OCI-LY3 (cell line): ENCODE results near the gene LARGE1.

Experiments
- H2AFZ ChIP-seq: fragments of 200-600, 300-600 bp; shearing (Covaris generic); 2 replicates; pipeline ENCODE4 v1.6.0; 2014; ENCODE audit warnings: antibody characterized with exemption, low read depth, low read length
- H3K27ac ChIP-seq: fragments of 200-600, 300-600 bp; sonication (generic); 2 replicates; pipeline ENCODE4 v1.5.1; 2014; ENCODE audit warnings: mild to moderate bottlenecking, low read length, moderate library complexity, mixed read lengths
- H3K27me3 ChIP-seq: fragments of 200-600, 300-600 bp; sonication (generic); 2 replicates; pipeline ENCODE4 v1.6.1; 2014; ENCODE audit warnings: low read depth, low read length, mixed read lengths
- H3K36me3 ChIP-seq: fragments of 200-600, 300-600 bp; sonication (generic); replicated peaks from 2 replicates; pipeline ENCODE3; 2014; ENCODE audit warnings: low read depth, low read length, mixed read lengths
- H3K4me1 ChIP-seq: fragments of 300-600, 200-600 bp; sonication (generic); 2 replicates; pipeline ENCODE4 v1.6.1; 2014; ENCODE audit warnings: low read length, mixed read lengths
- H3K4me2 ChIP-seq: fragments of 200-600, 300-600 bp; sonication (generic); 2 replicates; pipeline ENCODE4 v1.6.1; 2014; ENCODE audit warnings: low read length, mixed read lengths
- H3K4me3 ChIP-seq: fragments of 300-600, 200-600 bp; sonication (generic); 2 replicates; pipeline ENCODE4 v1.5.1; 2014; ENCODE audit warnings: antibody characterized with exemption, mild to moderate bottlenecking, low read length, moderate library complexity
- H3K79me2 ChIP-seq: fragments of 300-600, 200-600 bp; shearing (Covaris generic); 2 replicates; pipeline ENCODE4 v1.6.1; 2014; ENCODE audit warnings: mild to moderate bottlenecking, low read length, mixed read lengths
- H3K9ac ChIP-seq: fragments of 300-600, 200-600 bp; shearing (Covaris generic); 2 replicates; pipeline ENCODE4 v1.6.0; 2014; ENCODE audit warnings: mild to moderate bottlenecking, low read length, moderate library complexity
- H3K9me3 ChIP-seq: fragments of 200-600, 300-600 bp; shearing (Covaris generic); 2 replicates; pipeline ENCODE4 v1.6.1; 2014; ENCODE audit warnings: low read length, mixed read lengths; ENCODE audit not compliant: insufficient read depth
- H4K20me1 ChIP-seq: fragments of 200-600, 300-600 bp; sonication (generic); 2 replicates; pipeline ENCODE4 v1.6.1; 2016; ENCODE audit warnings: low read length, mixed read lengths; ENCODE audit not compliant: insufficient read depth
- CTCF ChIP-seq: fragments of 200-600, 300-600 bp; sonication (generic); IDR thresholded peaks from 2 replicates; pipeline ENCODE4 v1.5.1; 2014; ENCODE audit warnings: antibody characterized with exemption, low read length, low read depth
- EZH2phosphoT487 ChIP-seq: fragments of 200-600 bp; shearing (Covaris generic); IDR thresholded peaks from 2 replicates; pipeline ENCODE4 v1.6.1; 2018; ENCODE audit warnings: antibody characterized with exemption, mixed run types, low read depth

LARGE1 gene

GRCh38 chr22:33631777-33632176, 288.5 kb downstream of the LARGE1 start:
- H3K79me2 ChIP-seq: no peaks in the 10 kb centered on the region; the same call in 1 of the 2 replicates

GRCh38 chr22:33625959-33626358, 294.3 kb downstream of the LARGE1 start:
- Histone ChIP-seq H3K4me1 (no peaks in the 10 kb centered on the region), H3K4me3 (no peak overlapping the region), H4K20me1 (no peaks in the 10 kb centered on the region), H3K4me2 (no peak overlapping the region), H3K27ac (no peak overlapping the region), H3K36me3 (peaks cover 16% of the 10 kb centered on the region), H3K27me3 (no peaks in the 10 kb centered on the region), H2AFZ (no peak overlapping the region), H3K9me3 (no peaks in the 10 kb centered on the region), H3K79me2 (no peaks in the 10 kb centered on the region), H3K9ac (no peak overlapping the region)
- no peak for TF ChIP-seq CTCF
- TF ChIP-seq EZH2phosphoT487: no peak

More at GRCh38 chr22:33631777-33632176, 288.5 kb downstream of the LARGE1 start:
- Histone ChIP-seq H3K27me3 (no peaks in the 10 kb centered on the region), H3K4me2 (no peak overlapping the region), H3K4me3 (no peak overlapping the region), H3K27ac (no peak overlapping the region), H3K9me3 (no peaks in the 10 kb centered on the region), H3K36me3 (peaks cover 11% of the 10 kb centered on the region), H4K20me1 (no peaks in the 10 kb centered on the region), H2AFZ (no peak overlapping the region), H3K9ac (no peak overlapping the region), H3K4me1 (no peaks in the 10 kb centered on the region)
- TF ChIP-seq CTCF: no peak
- TF ChIP-seq EZH2phosphoT487: no peak

- no peaks in the 10 kb centered on the region for H3K27me3 ChIP-seq
- H3K4me3 ChIP-seq: no peak overlapping the region
- H3K36me3 ChIP-seq: peaks cover 30% of the 10 kb centered on the region
- H3K4me2 ChIP-seq: no peak overlapping the region
- H2AFZ ChIP-seq: no peak overlapping the region
- no peak for TF ChIP-seq EZH2phosphoT487
- TF ChIP-seq CTCF: no peak
- no peaks in the 10 kb centered on the region for H3K9me3 ChIP-seq
- H3K4me1 ChIP-seq: no peaks in the 10 kb centered on the region
- no peak overlapping the region for H3K27ac ChIP-seq
- no peaks in the 10 kb centered on the region for H4K20me1 ChIP-seq
- no peak overlapping the region for H3K9ac ChIP-seq
- no peaks in the 10 kb centered on the region for H3K79me2 ChIP-seq
These were observed 300.2 kb downstream of the LARGE1 start for GRCh38 chr22:33620085-33620484.

- no peak overlapping the region for H3K4me2 ChIP-seq
- no peak overlapping the region for H3K27ac ChIP-seq
- TF ChIP-seq EZH2phosphoT487 (no peak), CTCF (no peak)
- no peaks in the 10 kb centered on the region for H3K4me1 ChIP-seq
- H3K4me3 ChIP-seq: no peak overlapping the region
- H2AFZ ChIP-seq: no peak overlapping the region
- H3K27me3 ChIP-seq: no peaks in the 10 kb centered on the region
- H3K9me3 ChIP-seq: no peaks in the 10 kb centered on the region
- H3K36me3 ChIP-seq: no peaks in the 10 kb centered on the region
- H4K20me1 ChIP-seq: 0 out of 2 replicates have a peak, but pooled peaks cover 3% of the 10 kb centered on the region
- H3K9ac ChIP-seq: no peak overlapping the region
- H3K79me2 ChIP-seq: no peaks in the 10 kb centered on the region
These were observed 313.8 kb downstream of the LARGE1 start for GRCh38 chr22:33606504-33606903.
